Transverse colon (tissue), 4 donors: ENCODE data around the gene PEAK3.

Experiments
- EP300 ChIP-seq: sonication (generic); formaldehyde crosslinking; IDR thresholded peaks from one replicate; pipeline ENCODE4 v1.6.1; 2017; ENCODE audit warnings: antibody characterized with exemption, low read depth
- POLR2AphosphoS5 ChIP-seq, 3 donors: sonication (generic); formaldehyde crosslinking; IDR thresholded peaks; one replicate each; pipeline ENCODE4 v1.6.1; 2016; ENCODE audit warnings: antibody characterized with exemption in 3 of 3
- TF ChIP-seq, protein P1 (sequence below), 5 experiments: fragments of 200-600 bp in 3 of 5; fragments of 450-650 bp in 2 of 5; sonication (generic) in 3 of 5; IDR thresholded peaks; 1 replicate in 2 of 5; 2 replicates in 3 of 5; pipeline ENCODE4 v1.5.1; 2016 to 2017; ENCODE audit warnings: antibody characterized with exemption in 5 of 5, inconsistent platforms in 3 of 5, mild to moderate bottlenecking in 2 of 5, moderate library complexity in 1 of 5

DNA sequence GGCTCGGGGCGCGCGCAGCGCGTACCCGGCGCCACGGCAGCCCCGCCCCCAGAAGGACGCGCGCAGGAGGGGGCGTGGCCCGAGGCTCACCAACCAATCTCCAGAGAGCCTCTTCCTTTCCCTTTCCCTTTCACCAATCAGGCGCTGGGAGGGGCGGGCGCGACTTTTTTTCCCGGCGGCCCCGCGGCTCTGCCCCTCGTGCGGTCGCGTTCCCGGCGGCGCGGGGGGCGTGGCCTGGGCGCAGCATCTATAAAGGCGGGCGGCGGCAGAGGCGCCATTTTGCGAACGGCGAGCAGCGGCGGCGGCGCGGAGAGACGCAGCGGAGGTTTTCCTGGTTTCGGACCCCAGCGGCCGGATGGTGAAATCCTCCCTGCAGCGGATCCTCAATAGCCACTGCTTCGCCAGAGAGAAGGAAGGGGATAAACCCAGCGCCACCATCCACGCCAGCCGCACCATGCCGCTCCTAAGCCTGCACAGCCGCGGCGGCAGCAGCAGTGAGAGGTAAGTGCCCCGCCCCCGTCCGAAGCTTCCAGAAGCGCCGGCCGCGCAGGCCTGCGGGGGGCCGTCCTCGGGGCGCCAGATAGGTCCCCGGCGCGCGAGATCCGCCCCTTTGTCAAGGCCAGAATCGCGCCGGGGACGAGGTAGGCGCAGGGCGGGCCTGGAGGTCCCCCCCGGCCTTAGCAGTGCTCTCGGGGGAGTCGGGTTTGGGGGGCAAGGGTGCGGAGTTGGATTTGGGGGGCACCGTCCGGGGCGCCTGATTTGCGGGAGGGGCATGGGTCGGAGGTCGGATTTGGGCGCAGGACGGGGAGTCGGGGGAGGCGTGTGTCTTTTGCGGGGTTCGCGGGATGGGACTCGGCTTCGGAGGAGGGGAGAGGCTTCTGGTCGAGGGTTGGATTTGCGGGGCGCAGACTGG is 12.5 kb downstream of the PEAK3 start:
- peak; percentile 27 for TF ChIP-seq EP300
- TF ChIP-seq, protein P1, sequence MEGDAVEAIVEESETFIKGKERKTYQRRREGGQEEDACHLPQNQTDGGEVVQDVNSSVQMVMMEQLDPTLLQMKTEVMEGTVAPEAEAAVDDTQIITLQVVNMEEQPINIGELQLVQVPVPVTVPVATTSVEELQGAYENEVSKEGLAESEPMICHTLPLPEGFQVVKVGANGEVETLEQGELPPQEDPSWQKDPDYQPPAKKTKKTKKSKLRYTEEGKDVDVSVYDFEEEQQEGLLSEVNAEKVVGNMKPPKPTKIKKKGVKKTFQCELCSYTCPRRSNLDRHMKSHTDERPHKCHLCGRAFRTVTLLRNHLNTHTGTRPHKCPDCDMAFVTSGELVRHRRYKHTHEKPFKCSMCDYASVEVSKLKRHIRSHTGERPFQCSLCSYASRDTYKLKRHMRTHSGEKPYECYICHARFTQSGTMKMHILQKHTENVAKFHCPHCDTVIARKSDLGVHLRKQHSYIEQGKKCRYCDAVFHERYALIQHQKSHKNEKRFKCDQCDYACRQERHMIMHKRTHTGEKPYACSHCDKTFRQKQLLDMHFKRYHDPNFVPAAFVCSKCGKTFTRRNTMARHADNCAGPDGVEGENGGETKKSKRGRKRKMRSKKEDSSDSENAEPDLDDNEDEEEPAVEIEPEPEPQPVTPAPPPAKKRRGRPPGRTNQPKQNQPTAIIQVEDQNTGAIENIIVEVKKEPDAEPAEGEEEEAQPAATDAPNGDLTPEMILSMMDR (IDR thresholded peaks at IDR 0.05), result peak in 4 of 5 experiments; percentile 18 to 69 (median 36)
- TF ChIP-seq POLR2AphosphoS5 (IDR thresholded peaks at IDR 0.05), result peak; percentile 100
